ENCODE measurements around the gene TERT.
"Not testable (repeated sequence)": the region's sequence is repeated elsewhere in the genome, so short reads cannot be mapped to it uniquely, and the experiment has no call there.

Gene TERT

GRCh38 chr5:1288439-1289335 is 6.2 kb downstream of the TERT start:
- no peak overlapping the region for H3K4me3 Mint-ChIP-seq
- no peak for ATAC-seq (ENCODE audit: low read depth)

DNA sequence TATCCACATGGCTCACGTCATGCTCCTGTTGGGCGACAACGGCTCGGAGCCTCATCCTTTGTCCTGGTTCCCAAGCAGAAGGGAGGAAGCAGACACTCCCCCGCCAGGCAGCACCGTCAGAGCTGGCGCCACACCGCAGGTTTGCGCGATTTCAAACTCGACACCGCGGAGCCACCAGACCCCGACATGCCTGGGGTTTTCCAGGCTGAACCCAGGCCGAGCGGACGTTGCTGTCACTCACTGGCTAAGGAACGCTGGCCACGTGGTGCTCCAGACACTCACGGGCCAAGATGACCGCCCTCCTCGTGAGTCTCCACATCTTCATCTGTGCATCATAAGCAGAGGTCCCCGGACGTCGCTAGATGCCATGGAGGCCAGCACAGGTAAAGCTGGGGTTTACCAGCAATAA is 9.0 kb downstream of the TERT start:
- Mint-ChIP-seq H3K4me3 (no peak overlapping the region), H3K9me3 (peaks cover 5% of the 10 kb centered on the region), H3K4me1 (no peaks in the 10 kb centered on the region), H3K27ac (no peak overlapping the region), H3K36me3 (peaks cover 2% of the 10 kb centered on the region), H3K27me3 (peaks cover 8% of the 10 kb centered on the region)
- DNase-seq (ENCODE audit: low spot score in 2 of 2): no peak
- ATAC-seq (ENCODE audit: low read depth): no peak

More at GRCh38 chr5:1288439-1289335, 6.2 kb downstream of the TERT start:
- Mint-ChIP-seq H3K36me3 (peaks cover 2% of the 10 kb centered on the region), H3K27me3 (peaks cover 20% of the 10 kb centered on the region), H3K27ac (no peak overlapping the region), H3K4me1 (no peaks in the 10 kb centered on the region), H3K9me3 (peaks cover 5% of the 10 kb centered on the region)
- no peak for DNase-seq (ENCODE audit: low spot score in 2 of 2)

GRCh38 chr5:1285141-1285540 is 9.7 kb downstream of the TERT start:
- Mint-ChIP-seq H3K27ac (no peak overlapping the region), H3K9me3 (peaks cover 5% of the 10 kb centered on the region), H3K4me1 (no peaks in the 10 kb centered on the region), H3K27me3 (peaks cover 8% of the 10 kb centered on the region), H3K4me3 (no peak overlapping the region), H3K36me3 (peaks cover 2% of the 10 kb centered on the region)
- no peak for DNase-seq (ENCODE audit: low spot score in 2 of 2)
- no peak for ATAC-seq (ENCODE audit: low read depth)

- not testable (repeated sequence) for H3K27ac Mint-ChIP-seq; H3K27me3 Mint-ChIP-seq; DNase-seq (ENCODE audit: low spot score in 2 of 2); H3K36me3 Mint-ChIP-seq; H3K4me3 Mint-ChIP-seq; H3K9me3 Mint-ChIP-seq; ATAC-seq (ENCODE audit: low read depth); H3K4me1 Mint-ChIP-seq
Measured at GRCh38 chr5:1284336-1284970, 10.4 kb downstream of the TERT start.

DNA sequence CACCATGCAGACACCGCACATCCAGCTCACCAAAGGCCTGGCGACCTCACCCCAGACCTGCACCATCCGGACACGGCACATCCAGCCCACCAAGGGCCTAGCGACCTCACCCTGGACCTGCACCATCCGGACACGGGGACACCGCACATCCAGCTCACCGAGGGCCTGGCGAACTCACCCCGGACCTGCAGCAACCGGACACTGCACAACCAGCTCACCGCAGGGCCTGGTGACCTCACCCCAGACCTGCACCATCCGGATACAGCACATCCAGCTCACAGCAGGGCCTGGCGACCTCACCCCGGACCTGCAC is 11.2 kb downstream of the TERT start:
- not testable (repeated sequence) for H3K27me3 Mint-ChIP-seq, H3K9me3 Mint-ChIP-seq

GRCh38 chr5:1282993-1283728 is 11.7 kb downstream of the TERT start:
- not testable (repeated sequence) for ATAC-seq (ENCODE audit: low read depth); H3K27me3 Mint-ChIP-seq; H3K36me3 Mint-ChIP-seq; H3K27ac Mint-ChIP-seq; H3K9me3 Mint-ChIP-seq; H3K4me3 Mint-ChIP-seq; H3K4me1 Mint-ChIP-seq; DNase-seq (ENCODE audit: low spot score in 2 of 2)

More for the DNA sequence above, 11.2 kb downstream of the TERT start:
- H3K4me1 Mint-ChIP-seq; H3K36me3 Mint-ChIP-seq; DNase-seq (ENCODE audit: low spot score in 2 of 2); H3K27ac Mint-ChIP-seq; H3K4me3 Mint-ChIP-seq; ATAC-seq (ENCODE audit: low read depth): not testable (repeated sequence)

GRCh38 chr5:1282131-1282992 is 12.5 kb downstream of the TERT start:
- H3K9me3 Mint-ChIP-seq: no peaks in the 10 kb centered on the region
- ATAC-seq (ENCODE audit: low read depth): no peak
- no peak overlapping the region for H3K4me3 Mint-ChIP-seq
- H3K4me1 Mint-ChIP-seq: no peaks in the 10 kb centered on the region
- DNase-seq (ENCODE audit: low spot score in 2 of 2): no peak
- H3K27me3 Mint-ChIP-seq: no peaks in the 10 kb centered on the region
- H3K36me3 Mint-ChIP-seq: no peaks in the 10 kb centered on the region
- no peak overlapping the region for H3K27ac Mint-ChIP-seq

GRCh38 chr5:1281038-1281882 is 13.6 kb downstream of the TERT start:
- H3K27me3 Mint-ChIP-seq: peaks cover 3% of the 10 kb centered on the region
- DNase-seq (ENCODE audit: low spot score in 2 of 2): no peak
- no peaks in the 10 kb centered on the region for H3K4me1 Mint-ChIP-seq
- no peaks in the 10 kb centered on the region for H3K9me3 Mint-ChIP-seq
- H3K27ac Mint-ChIP-seq: no peak overlapping the region
- ATAC-seq (ENCODE audit: low read depth): no peak
- no peaks in the 10 kb centered on the region for H3K36me3 Mint-ChIP-seq
- H3K4me3 Mint-ChIP-seq: no peak overlapping the region

DNA sequence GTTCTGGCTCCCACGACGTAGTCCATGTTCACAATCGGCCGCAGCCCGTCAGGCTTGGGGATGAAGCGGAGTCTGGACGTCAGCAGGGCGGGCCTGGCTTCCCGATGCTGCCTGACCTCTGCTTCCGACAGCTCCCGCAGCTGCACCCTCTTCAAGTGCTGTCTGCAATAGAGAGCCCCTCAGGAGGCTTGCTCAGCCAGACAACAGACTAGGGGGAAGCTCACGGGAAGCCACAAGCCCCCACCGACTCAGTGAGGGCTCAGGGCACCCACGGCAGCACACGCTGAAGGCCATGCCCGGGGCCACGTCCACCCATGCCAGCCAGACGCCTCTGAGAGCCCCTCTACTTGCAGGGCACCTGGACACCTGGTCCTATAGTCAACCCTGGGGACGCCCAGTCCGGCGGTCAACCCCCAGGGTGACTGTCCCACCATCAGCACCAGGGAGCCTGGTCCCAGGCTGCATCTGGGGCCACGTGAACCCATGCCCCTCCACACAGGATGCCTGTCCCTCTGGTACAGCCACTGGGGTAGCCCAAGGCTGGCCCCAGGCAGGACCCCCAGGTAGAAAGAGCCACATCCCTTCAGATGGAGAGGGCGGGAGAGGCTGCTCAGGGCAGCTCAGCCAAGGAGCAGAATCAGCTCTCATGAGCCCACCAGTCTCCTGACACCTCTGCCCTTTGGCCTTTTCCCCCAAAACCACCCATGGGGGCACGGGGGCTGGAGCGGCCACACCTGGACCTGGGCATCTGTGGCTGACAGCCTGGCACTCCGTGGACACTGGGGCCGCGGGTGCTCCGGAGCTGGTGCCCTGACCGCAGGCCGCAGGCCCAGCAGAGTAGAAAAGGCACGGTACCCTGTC is 14.5 kb downstream of the TERT start:
- Mint-ChIP-seq H3K27ac (no peak overlapping the region), H3K9me3 (no peaks in the 10 kb centered on the region), H3K36me3 (no peaks in the 10 kb centered on the region), H3K4me1 (no peaks in the 10 kb centered on the region), H3K27me3 (peaks cover 6% of the 10 kb centered on the region), H3K4me3 (no peak overlapping the region)
- ATAC-seq (ENCODE audit: low read depth): no peak
- DNase-seq (ENCODE audit: low spot score in 2 of 2): no peak

DNA sequence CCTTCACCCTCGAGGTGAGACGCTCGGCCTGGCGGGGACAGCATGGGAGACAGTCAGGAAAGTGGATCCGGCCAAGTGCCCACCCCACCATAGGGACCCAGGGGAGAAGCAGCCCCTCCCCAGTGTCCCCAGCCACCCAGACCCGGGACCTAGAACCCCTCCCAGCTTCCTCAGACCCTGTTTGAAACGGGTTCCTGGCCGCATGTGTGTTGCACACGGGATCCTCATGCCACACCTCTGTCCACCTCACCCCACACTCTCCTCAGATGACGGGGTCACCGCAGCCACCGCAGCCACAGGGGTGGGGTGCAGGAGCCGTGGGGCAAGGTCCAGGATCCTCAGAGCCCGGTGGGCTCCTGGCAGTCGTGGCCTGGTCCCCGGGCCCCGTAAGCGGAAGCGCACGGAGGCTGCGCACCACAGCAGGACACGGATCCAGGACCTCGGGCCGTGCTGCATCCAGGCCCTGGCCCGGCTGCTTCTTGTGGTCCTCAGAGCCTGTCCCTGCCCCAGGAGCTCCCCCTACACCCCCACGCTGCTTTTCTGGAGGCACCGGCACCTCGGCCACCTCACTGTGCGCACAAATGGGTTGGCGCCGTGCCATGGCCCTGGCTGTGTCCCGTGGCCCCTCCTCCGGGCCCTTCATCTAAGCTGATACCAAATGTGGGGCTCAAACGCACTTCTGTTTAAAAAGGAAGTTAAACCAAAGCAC is 15.3 kb downstream of the TERT start:
- Mint-ChIP-seq H3K4me3 (no peak overlapping the region), H3K27ac (no peak overlapping the region)

GRCh38 chr5:1278656-1279442 is 16.0 kb downstream of the TERT start:
- H3K36me3 Mint-ChIP-seq: no peaks in the 10 kb centered on the region
- H3K9me3 Mint-ChIP-seq: no peaks in the 10 kb centered on the region
- H3K4me3 Mint-ChIP-seq: no peak overlapping the region
- no peaks in the 10 kb centered on the region for H3K4me1 Mint-ChIP-seq
- ATAC-seq (ENCODE audit: low read depth) (no peak), DNase-seq (ENCODE audit: low spot score in 2 of 2) (no peak)
- no peak overlapping the region for H3K27ac Mint-ChIP-seq
- peaks cover 6% of the 10 kb centered on the region for H3K27me3 Mint-ChIP-seq

More for the DNA sequence above, 15.3 kb downstream of the TERT start:
- ATAC-seq (ENCODE audit: low read depth): no peak
- no peaks in the 10 kb centered on the region for H3K4me1 Mint-ChIP-seq
- H3K9me3 Mint-ChIP-seq: no peaks in the 10 kb centered on the region
- peaks cover 6% of the 10 kb centered on the region for H3K27me3 Mint-ChIP-seq
- no peaks in the 10 kb centered on the region for H3K36me3 Mint-ChIP-seq
- no peak for DNase-seq (ENCODE audit: low spot score in 2 of 2)
